Measurements from ENCODE around the gene GALR2.

DNA sequence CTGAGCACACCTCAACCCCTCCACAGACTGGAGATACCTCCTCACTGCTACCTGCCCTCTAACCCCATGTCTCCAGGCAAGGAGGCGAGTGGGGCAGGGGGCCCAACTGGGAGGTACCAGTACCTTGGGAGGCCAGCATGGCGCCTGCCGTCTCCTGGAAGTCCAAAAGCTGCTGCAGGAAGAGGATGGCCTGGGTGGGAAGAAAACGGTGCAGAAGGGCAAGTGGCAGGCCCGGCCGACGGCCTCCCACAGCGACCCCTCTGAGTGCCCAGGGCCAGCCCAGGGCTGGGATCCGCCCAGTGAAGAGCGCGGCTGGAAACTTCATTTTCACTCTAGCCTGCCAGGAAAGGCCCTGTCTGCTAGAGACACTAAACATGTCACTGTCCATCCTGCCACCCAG, 12.9 kb downstream of the GALR2 start:
- TF ChIP-seq, protein P1, sequence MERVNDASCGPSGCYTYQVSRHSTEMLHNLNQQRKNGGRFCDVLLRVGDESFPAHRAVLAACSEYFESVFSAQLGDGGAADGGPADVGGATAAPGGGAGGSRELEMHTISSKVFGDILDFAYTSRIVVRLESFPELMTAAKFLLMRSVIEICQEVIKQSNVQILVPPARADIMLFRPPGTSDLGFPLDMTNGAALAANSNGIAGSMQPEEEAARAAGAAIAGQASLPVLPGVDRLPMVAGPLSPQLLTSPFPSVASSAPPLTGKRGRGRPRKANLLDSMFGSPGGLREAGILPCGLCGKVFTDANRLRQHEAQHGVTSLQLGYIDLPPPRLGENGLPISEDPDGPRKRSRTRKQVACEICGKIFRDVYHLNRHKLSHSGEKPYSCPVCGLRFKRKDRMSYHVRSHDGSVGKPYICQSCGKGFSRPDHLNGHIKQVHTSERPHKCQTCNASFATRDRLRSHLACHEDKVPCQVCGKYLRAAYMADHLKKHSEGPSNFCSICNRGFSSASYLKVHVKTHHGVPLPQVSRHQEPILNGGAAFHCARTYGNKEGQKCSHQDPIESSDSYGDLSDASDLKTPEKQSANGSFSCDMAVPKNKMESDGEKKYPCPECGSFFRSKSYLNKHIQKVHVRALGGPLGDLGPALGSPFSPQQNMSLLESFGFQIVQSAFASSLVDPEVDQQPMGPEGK (CRISPR knock-in tag; IDR thresholded peaks at IDR 0.05; ENCODE audit: borderline replicate concordance): no peak
- TF ChIP-seq ZFP3 (CRISPR knock-in tag; IDR thresholded peaks at IDR 0.05) (no peak), BACH2 (CRISPR knock-in tag; IDR thresholded peaks at IDR 0.05; ENCODE audit: borderline replicate concordance) (no peak), ZNF8 (CRISPR knock-in tag; IDR thresholded peaks at IDR 0.05) (no peak), ZC3H10 (CRISPR knock-in tag; IDR thresholded peaks at IDR 0.05) (no peak)
- TF ChIP-seq, protein P2, sequence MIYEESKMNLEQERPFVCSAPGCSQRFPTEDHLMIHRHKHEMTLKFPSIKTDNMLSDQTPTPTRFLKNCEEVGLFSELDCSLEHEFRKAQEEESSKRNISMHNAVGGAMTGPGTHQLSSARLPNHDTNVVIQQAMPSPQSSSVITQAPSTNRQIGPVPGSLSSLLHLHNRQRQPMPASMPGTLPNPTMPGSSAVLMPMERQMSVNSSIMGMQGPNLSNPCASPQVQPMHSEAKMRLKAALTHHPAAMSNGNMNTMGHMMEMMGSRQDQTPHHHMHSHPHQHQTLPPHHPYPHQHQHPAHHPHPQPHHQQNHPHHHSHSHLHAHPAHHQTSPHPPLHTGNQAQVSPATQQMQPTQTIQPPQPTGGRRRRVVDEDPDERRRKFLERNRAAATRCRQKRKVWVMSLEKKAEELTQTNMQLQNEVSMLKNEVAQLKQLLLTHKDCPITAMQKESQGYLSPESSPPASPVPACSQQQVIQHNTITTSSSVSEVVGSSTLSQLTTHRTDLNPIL (CRISPR knock-in tag; IDR thresholded peaks at IDR 0.05; ENCODE audit: low read depth): no peak
- TF ChIP-seq, protein P3, sequence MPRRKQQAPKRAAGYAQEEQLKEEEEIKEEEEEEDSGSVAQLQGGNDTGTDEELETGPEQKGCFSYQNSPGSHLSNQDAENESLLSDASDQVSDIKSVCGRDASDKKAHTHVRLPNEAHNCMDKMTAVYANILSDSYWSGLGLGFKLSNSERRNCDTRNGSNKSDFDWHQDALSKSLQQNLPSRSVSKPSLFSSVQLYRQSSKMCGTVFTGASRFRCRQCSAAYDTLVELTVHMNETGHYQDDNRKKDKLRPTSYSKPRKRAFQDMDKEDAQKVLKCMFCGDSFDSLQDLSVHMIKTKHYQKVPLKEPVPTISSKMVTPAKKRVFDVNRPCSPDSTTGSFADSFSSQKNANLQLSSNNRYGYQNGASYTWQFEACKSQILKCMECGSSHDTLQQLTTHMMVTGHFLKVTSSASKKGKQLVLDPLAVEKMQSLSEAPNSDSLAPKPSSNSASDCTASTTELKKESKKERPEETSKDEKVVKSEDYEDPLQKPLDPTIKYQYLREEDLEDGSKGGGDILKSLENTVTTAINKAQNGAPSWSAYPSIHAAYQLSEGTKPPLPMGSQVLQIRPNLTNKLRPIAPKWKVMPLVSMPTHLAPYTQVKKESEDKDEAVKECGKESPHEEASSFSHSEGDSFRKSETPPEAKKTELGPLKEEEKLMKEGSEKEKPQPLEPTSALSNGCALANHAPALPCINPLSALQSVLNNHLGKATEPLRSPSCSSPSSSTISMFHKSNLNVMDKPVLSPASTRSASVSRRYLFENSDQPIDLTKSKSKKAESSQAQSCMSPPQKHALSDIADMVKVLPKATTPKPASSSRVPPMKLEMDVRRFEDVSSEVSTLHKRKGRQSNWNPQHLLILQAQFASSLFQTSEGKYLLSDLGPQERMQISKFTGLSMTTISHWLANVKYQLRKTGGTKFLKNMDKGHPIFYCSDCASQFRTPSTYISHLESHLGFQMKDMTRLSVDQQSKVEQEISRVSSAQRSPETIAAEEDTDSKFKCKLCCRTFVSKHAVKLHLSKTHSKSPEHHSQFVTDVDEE (CRISPR knock-in tag; IDR thresholded peaks at IDR 0.05): no peak
